ENCODE measurements around the gene PAK2.
"Not testable (repeated sequence)": the region's sequence is repeated elsewhere in the genome, so short reads cannot be mapped to it uniquely, and the experiment has no call there.

PAK2 gene

GRCh38 chr3:196872316-196872715, 132.7 kb downstream of the PAK2 start:
- H3K4me3 ChIP-seq (ENCODE audit: low read depth, low read length): no peak overlapping the region
- no peak for TF ChIP-seq CTCF (IDR thresholded peaks at IDR 0.05; ENCODE audit: control insufficient read depth, extremely low read depth, insufficient read depth)
- DNase-seq (ENCODE audit: low read depth): no peak

GRCh38 chr3:196874511-196875094, 134.9 kb downstream of the PAK2 start:
- H3K4me3 ChIP-seq (ENCODE audit: low read depth, low read length); DNase-seq (ENCODE audit: low read depth): not testable (repeated sequence)

- no peak overlapping the region for H3K4me3 ChIP-seq (ENCODE audit: low read depth, low read length)
- no peak for TF ChIP-seq CTCF (IDR thresholded peaks at IDR 0.05; ENCODE audit: control insufficient read depth, extremely low read depth, insufficient read depth)
- no peak for DNase-seq (ENCODE audit: low read depth)
These were observed 135.6 kb downstream of the PAK2 start for GRCh38 chr3:196875258-196875657.
